IMR-90 (cell line): Measurements from ENCODE around the gene DCHS2.

Source experiments
- CTCF ChIP-seq: conservative IDR thresholded peaks from 2 replicates; pipeline ENCODE4 v1.5.1; 2012; ENCODE audit warnings: mild to moderate bottlenecking, low read depth, low read length, improper control_type of control experiment
- POLR2A ChIP-seq: IDR thresholded peaks from 2 replicates; pipeline ENCODE4 v1.6.1; 2012; ENCODE audit warnings: mild to moderate bottlenecking, low read depth, low read length
- RAD21 ChIP-seq: IDR thresholded peaks from 2 replicates; pipeline ENCODE4 v1.6.1; 2012; ENCODE audit warnings: low read length, improper control_type of control experiment
- SMC3 ChIP-seq: fragments of 150-350 bp; IDR thresholded peaks from 2 replicates; pipeline ENCODE4 v1.6.1; 2016; ENCODE audit warnings: low read depth, mild to moderate bottlenecking, antibody characterized with exemption, low read length, moderate library complexity

GRCh38 chr4:154231806-154232478 is 259.7 kb downstream of the DCHS2 start:
- no peak for TF ChIP-seq RAD21
- no peak for TF ChIP-seq POLR2A
- TF ChIP-seq SMC3 = no peak
- TF ChIP-seq CTCF = no peak
